Measurements from ENCODE around the gene INSIG2. TPM values are rescaled to one million over a fixed set of nuclear protein-coding genes. Genes with fewer than 3 reads are reported as not detected.
A peak's percentile ranks its signal among the peaks of the same experiment; 100 is the strongest.

INSIG2 gene
- 10 to 100 TPM; 10.9 to 12.5 TPM for total RNA-seq
- polyA plus RNA-seq (2013, experiment 1 of 2), result 22.8 TPM
- polyA plus RNA-seq (2013, experiment 2 of 2), result 16.4 TPM
- long read RNA-seq, experiment 1, partial matches to known transcripts, result 1 of 5 reads
- long read RNA-seq, experiment 1, other reads (novel, unspliced or antisense), result 1 of 5 reads
- long read RNA-seq, experiment 2, transcript INSIG2-201 (6 exons, 2,590 nt), result major isoform, 18 of 24 reads
- long read RNA-seq, experiment 2, partial matches to known transcripts, result 0 of 24 reads
- long read RNA-seq, experiment 2, other reads (novel, unspliced or antisense), result 4 of 24 reads
- long read RNA-seq, experiment 3, transcript INSIG2-201 (6 exons, 2,590 nt), result major isoform, 29 of 41 reads
- long read RNA-seq, experiment 3, partial matches to known transcripts, result 5 of 41 reads
- long read RNA-seq, experiment 3, other reads (novel, unspliced or antisense), result 7 of 41 reads
- long read RNA-seq, experiment 4, transcript INSIG2-201 (6 exons, 2,590 nt), result major isoform, 19 of 30 reads
- long read RNA-seq, experiment 4, partial matches to known transcripts, result 0 of 30 reads
- long read RNA-seq, experiment 4, other reads (novel, unspliced or antisense), result 8 of 30 reads

DNA sequence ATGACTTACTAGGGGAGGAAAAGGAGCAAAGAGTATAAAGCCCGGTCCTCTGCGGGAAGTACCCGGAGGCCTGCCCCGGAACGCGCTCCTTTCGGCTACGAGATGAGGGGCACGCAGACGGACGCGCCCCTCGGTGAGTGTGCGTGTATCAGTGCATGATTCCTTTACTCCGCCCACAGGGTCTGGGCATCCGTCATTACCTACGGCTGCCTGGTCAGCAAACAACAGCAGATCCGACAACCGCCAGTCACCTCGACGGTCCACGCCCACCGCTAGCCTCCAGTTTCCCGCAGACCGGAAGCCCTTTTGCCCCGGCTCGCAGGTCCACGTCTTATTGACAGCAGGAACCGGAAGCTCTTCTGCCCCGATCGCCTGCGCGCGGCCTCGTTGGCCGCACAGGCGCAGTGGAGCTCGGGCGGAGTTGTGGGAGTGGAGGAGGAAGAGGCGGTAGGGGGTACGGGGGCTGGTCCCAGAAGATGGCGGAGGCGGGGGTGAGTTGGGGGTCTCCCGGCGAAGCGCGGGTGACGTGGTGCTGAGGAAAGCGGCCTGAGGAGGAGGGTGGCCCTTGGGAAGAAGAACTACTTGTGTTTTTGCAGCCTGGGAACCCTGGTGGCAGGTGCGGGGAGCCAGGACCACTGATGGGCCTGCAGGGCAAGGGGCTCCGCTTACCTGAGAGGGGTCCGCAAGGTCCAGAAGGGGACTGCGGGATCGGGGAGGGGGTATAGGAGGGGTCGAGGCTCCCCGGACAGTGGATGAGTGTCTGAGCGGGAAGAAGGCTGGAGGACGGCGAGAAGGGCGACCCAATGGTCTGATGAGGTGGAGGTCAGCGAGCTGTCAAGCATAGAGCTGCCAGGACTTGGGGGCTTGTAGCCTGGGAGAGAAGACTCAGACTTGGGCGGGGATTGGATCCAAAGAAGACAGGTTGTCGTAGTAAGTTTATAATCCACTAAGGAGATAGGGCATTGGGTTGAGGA is at the start of gene INSIG2:
TSS of gene INSIG2 (plus strand) at position 421 of the 974 bp plus-strand sequence. CDS start 8,086 bp downstream, outside the sequence.
- Mint-ChIP-seq H3K36me3 (ENCODE audit: low read depth) (no peaks in the 10 kb centered on the region), H3K4me3 (peak within 1 kb of the TSS; percentile 84), H3K4me1 (peaks cover 13% of the 10 kb centered on the region), H3K9me3 (no peaks in the 10 kb centered on the region), H3K27me3 (ENCODE audit: insufficient read depth) (peaks cover 2% of the 10 kb centered on the region), H3K27ac (peak within 1 kb of the TSS; percentile 81)
- 0 to 1% methylated on average over 34 to 63 of the region's 63 CpGs for WGBS, 2 experiments (ENCODE audit: insufficient coverage in 1 of 2, insufficient read length in 1 of 2)
- peak within 1 kb of the TSS; percentile 19 for H3K27ac ChIP-seq (ENCODE audit: low read depth, low read length)
- peak within 1 kb of the TSS; percentile 60 for H3K9ac ChIP-seq (ENCODE audit: extremely low read depth, low read length, poor library complexity, severe bottlenecking)
- no peaks in the 10 kb centered on the region for H3K4me1 ChIP-seq (ENCODE audit: control insufficient read depth, insufficient read depth, low read length)
- no peaks in the 10 kb centered on the region for H3K36me3 ChIP-seq (ENCODE audit: control insufficient read depth, insufficient read depth, low read length)
- H3K9me3 ChIP-seq (ENCODE audit: control insufficient read depth, low read length), result no peaks in the 10 kb centered on the region
- no peaks in the 10 kb centered on the region for H3K27me3 ChIP-seq (ENCODE audit: control insufficient read depth, insufficient read depth, low read length, poor library complexity, severe bottlenecking)
- TF ChIP-seq, protein P1, sequence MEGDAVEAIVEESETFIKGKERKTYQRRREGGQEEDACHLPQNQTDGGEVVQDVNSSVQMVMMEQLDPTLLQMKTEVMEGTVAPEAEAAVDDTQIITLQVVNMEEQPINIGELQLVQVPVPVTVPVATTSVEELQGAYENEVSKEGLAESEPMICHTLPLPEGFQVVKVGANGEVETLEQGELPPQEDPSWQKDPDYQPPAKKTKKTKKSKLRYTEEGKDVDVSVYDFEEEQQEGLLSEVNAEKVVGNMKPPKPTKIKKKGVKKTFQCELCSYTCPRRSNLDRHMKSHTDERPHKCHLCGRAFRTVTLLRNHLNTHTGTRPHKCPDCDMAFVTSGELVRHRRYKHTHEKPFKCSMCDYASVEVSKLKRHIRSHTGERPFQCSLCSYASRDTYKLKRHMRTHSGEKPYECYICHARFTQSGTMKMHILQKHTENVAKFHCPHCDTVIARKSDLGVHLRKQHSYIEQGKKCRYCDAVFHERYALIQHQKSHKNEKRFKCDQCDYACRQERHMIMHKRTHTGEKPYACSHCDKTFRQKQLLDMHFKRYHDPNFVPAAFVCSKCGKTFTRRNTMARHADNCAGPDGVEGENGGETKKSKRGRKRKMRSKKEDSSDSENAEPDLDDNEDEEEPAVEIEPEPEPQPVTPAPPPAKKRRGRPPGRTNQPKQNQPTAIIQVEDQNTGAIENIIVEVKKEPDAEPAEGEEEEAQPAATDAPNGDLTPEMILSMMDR (conservative IDR thresholded peaks at IDR 0.05), result peak; percentile 49
- peak; percentile 99 for DNase-seq
- peak within 1 kb of the TSS; percentile 96 for H3K4me3 ChIP-seq (ENCODE audit: low read length)

DNA sequence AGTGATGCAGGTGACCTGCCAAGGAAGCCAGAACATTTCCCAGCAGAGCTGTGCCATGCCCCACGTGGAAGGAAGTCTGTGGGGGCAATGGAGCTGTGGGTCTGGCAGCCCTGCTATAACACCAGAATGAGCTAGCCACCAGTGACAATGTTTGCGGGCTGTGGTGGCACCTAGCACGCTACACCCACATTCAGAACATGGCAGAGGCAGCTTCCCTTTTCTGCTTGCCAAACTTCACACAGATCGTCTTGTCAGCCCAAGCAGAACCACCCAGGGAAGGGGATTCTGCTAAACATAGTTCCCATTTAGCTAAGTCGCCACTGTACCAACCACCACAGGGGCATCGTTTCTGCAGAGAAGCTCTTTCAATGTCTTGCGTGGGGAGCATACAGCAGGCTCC is 47.4 kb upstream of the INSIG2 start:
- Histone ChIP-seq H3K27me3 (ENCODE audit: control insufficient read depth, insufficient read depth, low read length, poor library complexity, severe bottlenecking) (no peaks in the 10 kb centered on the region), H3K36me3 (ENCODE audit: control insufficient read depth, insufficient read depth, low read length) (no peaks in the 10 kb centered on the region), H3K4me1 (ENCODE audit: control insufficient read depth, insufficient read depth, low read length) (peaks cover 6% of the 10 kb centered on the region), H3K9ac (ENCODE audit: extremely low read depth, low read length, poor library complexity, severe bottlenecking) (no peak overlapping the region), H3K9me3 (ENCODE audit: control insufficient read depth, low read length) (peaks cover 3% of the 10 kb centered on the region), H3K27ac (ENCODE audit: low read depth, low read length) (no peak overlapping the region), H3K4me3 (ENCODE audit: low read length) (no peak overlapping the region)
- Mint-ChIP-seq H3K9me3 (peaks cover 2% of the 10 kb centered on the region), H3K27ac (no peak overlapping the region), H3K27me3 (ENCODE audit: insufficient read depth) (peaks cover 27% of the 10 kb centered on the region), H3K4me1 (no peaks in the 10 kb centered on the region), H3K4me3 (no peak overlapping the region), H3K36me3 (ENCODE audit: low read depth) (no peaks in the 10 kb centered on the region)
- WGBS, 2 experiments (ENCODE audit: insufficient coverage in 1 of 2, insufficient read length in 1 of 2), result 88 to 89% methylated on average over 7 of the region's 7 CpGs
- TF ChIP-seq, protein P1 (conservative IDR thresholded peaks at IDR 0.05), result no peak
- no peak for DNase-seq

DNA sequence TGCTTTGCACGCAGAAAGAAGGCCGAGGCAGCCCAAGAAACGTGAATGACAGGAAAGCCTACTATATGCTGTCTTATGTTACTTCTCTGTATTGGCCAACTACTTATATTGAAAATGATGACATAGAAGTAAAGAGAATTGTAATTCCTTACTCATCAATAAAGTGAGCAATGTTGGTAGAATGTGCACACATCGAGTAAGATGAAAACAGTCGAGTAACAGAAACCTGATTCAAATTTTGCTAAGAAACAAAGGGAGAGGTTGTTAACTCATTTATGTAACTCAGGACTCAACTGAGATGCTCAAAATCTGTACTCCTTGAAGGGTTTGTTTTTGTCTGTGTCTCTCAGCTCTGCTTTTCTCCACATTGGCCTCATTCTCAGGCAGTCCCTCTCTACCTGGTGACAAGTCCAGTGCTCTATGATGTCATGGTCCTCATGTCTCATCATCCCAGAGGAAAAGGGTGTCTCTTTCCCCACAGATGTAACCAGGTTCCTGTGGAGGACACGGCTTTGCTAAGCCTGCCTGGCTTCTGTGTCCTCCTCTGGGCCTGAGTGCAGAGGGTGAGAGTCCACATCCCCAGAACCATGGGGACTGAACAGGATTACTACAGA is 44.1 kb upstream of the INSIG2 start:
- Mint-ChIP-seq H3K4me1 (peaks cover 2% of the 10 kb centered on the region), H3K36me3 (ENCODE audit: low read depth) (no peaks in the 10 kb centered on the region), H3K4me3 (no peak overlapping the region), H3K9me3 (no peaks in the 10 kb centered on the region), H3K27ac (no peak overlapping the region), H3K27me3 (ENCODE audit: insufficient read depth) (peaks cover 20% of the 10 kb centered on the region)
- Histone ChIP-seq H3K36me3 (ENCODE audit: control insufficient read depth, insufficient read depth, low read length) (no peaks in the 10 kb centered on the region), H3K9ac (ENCODE audit: extremely low read depth, low read length, poor library complexity, severe bottlenecking) (no peak overlapping the region), H3K9me3 (ENCODE audit: control insufficient read depth, low read length) (no peaks in the 10 kb centered on the region), H3K4me1 (ENCODE audit: control insufficient read depth, insufficient read depth, low read length) (no peaks in the 10 kb centered on the region), H3K27ac (ENCODE audit: low read depth, low read length) (no peak overlapping the region), H3K4me3 (ENCODE audit: low read length) (no peak overlapping the region), H3K27me3 (ENCODE audit: control insufficient read depth, insufficient read depth, low read length, poor library complexity, severe bottlenecking) (no peaks in the 10 kb centered on the region)
- DNase-seq, result no peak
- WGBS, 2 experiments (ENCODE audit: insufficient coverage in 1 of 2, insufficient read length in 1 of 2), result 93 to 100% methylated on average over 5 to 6 of the region's 6 CpGs
- TF ChIP-seq, protein P1 (conservative IDR thresholded peaks at IDR 0.05), result no peak
